ENCODE data around the gene LCORL.
"Not testable (repeated sequence)": the region's sequence is repeated elsewhere in the genome, so short reads cannot be mapped to it uniquely, and the experiment has no call there.

LCORL gene

GRCh38 chr4:17924189-17924588 lies 97.4 kb downstream of the LCORL start:
- no peak for DNase-seq

DNA sequence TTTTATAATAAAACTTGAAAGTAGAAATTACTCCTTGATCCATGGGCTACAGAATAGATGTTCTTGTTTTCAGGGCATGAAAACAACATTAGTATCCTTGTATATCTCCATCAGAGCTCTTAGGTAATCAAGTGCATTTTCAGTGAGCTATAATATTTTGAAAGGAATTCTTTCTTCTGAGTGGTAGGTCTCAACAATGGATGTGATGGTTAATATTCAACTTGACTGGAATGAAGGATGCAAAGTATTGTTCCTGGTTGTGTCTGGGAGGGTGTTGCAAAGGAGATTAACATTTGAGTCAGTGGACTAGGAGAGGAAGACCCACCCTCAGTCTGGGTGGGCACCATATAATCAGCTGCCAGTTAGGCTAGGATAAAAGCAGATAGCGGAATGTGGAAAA lies 100.1 kb downstream of the LCORL start:
- DNase-seq = no peak

GRCh38 chr4:17920681-17921080 lies 100.9 kb downstream of the LCORL start:
- no peak for DNase-seq

GRCh38 chr4:17915439-17915838 lies 106.1 kb downstream of the LCORL start:
- DNase-seq = no peak

DNA sequence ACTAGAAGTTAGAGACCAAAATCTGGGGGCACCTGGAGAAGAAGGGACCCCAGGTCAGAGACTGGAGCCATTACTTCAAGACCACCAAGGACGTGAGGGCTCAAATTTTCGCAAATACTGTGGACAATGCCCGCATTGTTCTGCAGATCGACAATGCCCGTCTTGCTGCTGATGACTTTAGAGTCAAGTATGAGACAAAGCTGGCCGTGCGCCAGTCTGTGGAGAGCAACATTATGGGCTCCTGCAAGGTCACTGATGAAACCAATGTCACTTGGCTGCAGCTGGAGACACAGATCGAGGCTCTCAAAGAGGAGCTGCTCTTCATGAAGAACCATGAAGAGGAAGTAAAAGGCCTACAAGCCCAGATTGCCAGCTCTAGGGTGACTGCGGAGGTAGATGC lies 109.5 kb downstream of the LCORL start:
- DNase-seq = no peak

GRCh38 chr4:17911608-17912007 lies 109.9 kb downstream of the LCORL start:
- no peak for DNase-seq

DNA sequence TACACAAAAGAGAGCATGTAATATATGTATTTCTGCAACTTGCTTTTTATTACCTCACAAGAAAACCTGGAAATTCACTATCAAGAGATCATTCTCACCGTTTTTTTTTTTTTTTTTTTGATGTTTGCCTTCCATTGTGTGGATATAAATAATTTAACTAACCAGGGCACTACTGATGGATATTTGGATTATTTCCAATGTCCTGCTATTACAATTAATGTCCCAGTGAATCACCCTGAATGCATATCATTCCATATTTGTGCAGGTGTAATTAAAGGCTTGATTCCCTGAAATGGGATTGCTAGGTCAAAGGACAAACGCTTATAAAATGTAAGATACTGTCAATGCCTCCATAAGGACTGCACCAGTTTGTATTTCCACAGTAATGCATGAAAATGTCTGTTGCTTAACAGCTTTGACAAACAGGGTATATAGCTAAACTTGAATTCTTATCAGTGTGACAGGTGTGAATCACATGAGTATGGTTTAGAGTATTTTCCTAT lies 123.0 kb downstream of the LCORL start:
- DNase-seq = no peak

DNA sequence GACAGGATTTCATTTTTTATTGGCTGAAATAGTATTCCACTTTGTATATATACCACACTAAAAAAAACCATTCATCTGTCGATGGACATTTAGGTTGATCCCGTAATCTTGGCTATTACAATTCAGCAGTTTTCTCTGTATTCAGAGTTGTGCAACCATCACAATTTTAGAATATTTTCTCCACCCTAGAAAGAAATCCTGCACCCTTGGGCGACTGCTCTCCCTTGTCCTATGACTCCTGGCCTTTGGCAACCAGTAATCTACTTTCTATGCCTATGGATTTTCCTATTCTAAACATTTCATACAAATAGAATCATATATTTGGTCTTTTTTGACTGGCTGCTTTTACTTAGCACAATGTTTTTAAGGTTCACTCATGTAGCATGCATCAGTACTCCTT lies 126.1 kb downstream of the LCORL start:
- no peak for DNase-seq

DNA sequence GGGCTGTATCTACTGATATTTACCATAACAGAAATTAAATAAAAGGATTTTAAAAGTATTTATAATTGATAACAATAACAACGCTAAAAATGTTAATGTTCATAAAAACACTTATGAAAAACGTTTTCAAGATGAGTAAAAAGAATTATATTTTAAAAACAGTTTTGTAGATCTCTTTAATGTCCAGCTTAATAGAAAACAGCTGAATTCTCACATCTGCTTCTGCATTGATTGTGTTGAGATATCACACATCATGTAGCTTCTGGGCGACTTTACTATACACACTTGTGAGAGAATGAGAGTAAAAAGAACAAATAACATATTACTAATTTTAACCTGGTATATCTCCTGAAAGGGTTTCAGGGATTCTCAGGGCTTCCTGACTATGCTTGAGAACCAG lies 127.1 kb downstream of the LCORL start:
- no peak for DNase-seq

DNA sequence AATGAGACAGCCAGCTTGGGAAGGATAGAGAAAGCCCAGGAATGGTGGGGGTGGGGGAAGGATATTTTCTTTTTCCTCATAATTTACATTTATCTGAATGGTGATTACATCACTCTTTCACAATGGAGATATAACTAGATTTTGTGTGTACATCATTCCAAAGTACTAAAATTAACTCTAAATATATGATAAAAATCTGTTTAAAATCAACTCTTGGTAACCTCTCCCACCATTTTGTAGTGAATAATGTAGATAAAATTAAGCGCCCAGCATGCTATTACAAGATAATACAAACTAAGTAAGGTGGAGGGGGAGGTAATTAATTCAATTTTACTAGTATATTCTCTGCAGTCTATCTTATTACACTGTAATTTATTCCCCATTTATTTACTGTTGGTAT lies 131.9 kb downstream of the LCORL start:
- no peak for DNase-seq

DNA sequence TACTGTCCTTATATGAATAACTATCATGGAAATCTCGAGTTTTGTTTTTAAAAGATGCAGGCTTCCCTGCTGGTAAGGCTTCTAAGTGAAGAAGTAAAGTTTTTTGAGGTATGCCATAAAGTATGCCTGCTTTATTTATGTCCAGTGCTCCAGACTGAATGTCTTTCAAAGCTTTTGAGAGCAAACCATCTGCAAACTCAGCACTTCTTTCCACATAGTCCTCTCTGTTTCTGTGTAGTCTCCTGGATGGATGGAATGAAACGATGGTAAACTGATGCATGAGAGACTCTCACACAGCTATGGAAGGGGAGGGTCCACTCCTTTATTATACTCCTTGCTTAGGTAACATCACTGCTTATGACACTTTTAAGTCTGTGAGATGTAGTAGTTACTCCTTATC lies 137.0 kb downstream of the LCORL start:
- DNase-seq = no peak

DNA sequence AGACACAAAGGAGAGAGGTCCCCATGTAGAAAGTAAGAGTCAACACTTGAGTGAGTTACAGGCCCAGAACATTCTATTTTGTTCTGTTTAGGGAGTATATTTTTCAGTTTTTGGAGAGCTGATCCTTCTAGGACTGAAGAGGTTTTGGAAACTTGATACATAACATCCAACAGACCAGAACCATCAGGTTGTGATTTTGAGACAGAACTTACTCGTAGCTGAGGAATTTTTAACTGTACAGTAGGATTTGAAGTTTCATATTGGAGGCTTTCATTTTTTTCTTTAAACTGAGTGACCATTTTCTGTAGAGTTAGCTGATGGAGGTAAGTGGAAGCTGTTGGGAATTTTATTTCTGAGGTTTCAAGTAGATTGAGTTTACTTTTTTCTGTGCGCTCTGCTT lies 137.5 kb downstream of the LCORL start:
- peak; percentile 5 for DNase-seq

- DNase-seq = no peak
Observed at GRCh38 chr4:17877661-17878060, 143.9 kb downstream of the LCORL start.

- no peak for DNase-seq
Observed at GRCh38 chr4:17876943-17877342, 144.6 kb downstream of the LCORL start.

DNA sequence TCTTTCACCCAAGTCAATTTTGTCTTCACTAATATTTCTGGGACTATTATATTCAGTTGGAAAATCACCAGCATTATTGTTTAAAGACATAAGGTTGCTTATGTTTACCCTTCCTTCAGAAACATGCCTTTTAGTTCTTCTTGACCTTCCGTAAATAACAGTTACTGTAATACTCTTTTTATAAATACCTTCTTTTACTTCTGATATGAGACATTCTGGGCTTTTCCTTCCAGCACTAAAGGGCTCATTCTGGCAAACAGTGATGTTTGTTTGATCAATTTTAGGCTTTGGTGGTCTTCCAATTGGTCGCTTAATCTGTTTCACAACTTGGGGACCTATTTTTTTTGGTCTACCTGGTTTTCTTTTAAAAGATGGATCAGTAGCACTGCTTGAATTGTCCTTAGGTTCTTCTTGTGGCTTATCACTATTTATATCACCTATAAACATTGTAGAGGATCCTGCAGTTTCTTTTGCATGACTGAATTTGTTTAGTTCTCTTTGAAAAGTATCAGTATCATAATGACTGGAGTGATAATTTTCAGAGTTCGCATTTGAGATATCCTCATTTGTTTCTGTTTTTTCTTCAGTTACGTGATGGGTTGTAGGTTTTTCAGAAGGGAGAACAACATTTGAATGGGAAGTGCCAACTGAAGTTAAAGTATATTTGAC lies 146.0 kb downstream of the LCORL start:
- DNase-seq = no peak

- peak; percentile 27 for DNase-seq
Observed at GRCh38 chr4:17869327-17869726, 152.2 kb downstream of the LCORL start.

- DNase-seq = no peak
Observed at GRCh38 chr4:17867276-17867675, 154.3 kb downstream of the LCORL start.

DNA sequence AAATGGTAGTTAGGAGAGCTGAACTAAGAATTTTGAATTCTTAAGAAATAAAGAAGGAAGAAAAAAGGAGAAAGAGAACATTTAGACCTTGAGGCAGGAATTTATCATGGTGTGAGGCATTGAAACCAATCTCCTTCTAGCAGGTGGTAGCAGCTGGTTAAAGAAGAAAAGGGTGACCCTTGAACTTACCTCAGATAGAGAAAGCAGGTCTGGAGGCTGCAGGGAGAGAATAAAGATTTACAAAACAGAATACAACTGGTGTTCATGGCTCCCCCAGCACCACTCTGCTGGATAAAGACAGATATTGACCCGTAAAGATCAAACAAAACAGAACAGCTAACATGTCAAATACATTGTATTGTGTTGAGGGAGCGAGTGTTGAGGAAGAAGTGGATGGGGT lies 154.7 kb downstream of the LCORL start:
- no peak for DNase-seq

DNA sequence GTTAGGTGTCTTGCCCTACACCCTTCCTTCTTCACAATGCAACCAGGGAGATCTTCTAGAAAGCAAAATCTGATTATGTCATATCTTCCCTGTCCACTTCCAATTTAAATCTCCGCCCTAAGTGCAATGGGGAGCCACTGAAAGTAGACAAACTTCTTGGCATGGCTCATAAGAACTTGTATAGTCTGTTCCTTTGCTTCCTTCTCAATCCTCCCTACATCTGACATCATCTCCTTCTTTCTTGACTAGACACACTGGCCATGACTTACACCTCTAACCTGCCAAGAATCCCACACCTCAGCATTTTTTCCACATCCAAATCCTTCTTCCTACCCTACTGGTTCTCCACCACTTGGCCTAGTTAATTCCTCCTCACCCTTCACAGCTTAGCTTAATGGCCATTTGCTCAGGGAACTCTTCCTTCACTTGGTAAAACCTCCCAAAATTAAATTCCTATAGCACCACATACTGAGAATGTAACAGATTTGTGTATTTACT lies 155.6 kb downstream of the LCORL start:
- no peak for DNase-seq

DNA sequence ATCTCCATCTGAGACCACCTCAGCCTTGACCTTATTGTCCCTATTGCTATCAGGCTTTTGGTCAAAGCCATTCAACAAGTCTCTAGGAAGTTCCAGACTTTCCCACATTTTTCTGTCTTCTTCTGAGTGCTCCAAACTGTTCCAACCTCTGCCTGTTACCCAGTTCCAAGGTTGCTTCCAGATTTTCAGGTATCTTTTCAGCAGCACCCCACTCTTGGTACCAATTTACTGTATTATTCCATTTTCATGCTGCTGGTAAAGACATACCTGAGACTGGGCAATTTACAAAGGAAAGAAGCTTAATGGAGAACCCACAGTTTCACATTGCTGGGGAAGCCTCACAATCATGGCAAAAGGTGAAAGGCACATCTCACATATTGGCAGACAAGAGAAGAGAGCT lies 159.6 kb downstream of the LCORL start:
- not testable (repeated sequence) for DNase-seq

DNA sequence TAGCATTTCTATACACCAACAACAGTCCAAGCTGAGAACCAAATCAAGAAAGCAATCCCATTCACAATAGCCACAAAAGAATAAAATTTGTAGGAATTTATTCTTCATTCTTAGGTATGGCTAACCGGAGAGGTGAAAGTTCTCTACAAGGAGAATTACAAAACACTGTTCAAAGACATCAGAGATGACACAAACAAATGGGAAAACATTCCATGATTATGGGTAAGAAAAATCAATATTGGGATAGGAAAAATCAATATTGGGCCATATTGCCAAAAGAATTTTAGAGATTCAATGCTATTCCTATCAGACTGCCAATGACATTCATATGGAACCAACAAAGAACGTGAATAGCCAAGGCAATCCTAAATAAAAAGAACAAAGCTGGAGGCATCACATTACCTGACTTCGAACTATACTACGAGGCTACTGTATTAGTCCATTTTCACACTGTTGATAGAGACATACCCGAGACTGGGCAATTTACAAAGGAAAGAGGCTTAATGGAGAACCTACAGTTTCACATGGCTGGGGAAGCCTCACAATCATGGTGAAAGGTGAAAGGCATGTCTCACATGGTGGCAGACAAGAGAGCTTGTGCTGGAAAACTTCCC lies 161.7 kb downstream of the LCORL start:
- no peak for DNase-seq

DNA sequence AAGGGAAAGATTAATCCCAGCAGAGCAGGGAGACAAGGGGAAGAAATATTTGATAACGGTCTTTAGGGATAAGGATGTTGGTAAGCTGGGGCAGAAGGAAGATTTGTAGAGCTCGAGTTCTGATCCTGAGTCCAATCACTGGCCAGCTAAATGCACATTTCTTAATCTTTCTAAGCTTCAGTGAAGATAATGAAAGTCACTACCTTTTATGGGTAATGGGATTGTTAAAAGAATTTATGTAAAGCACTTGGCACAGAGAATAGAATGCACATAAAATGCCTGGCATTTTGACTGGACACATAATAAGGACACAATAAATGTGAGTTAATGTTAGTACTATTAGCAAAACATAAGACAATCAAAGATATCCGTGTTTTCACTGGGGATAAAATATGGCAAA lies 167.5 kb downstream of the LCORL start:
- no peak for DNase-seq

DNA sequence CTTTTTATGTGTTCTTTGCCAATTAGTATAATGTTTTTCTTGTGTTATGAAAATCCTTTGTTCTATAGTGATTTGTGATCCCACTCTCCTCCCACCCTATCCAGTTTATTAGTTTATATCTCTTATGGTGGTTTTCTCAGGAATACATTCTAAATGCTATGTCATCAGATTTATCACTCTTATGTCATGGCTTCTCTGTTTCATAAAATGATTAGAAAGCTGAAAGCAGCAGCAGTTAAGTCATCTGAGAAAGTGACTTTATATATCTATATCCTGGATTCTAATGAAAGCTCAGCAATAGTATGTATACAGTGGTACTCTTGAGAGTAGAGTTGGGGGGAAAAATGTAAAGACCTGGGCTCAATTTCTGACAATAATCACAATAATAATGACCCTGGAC lies 169.6 kb downstream of the LCORL start:
- DNase-seq = no peak

- not testable (repeated sequence) for DNase-seq
Observed at GRCh38 chr4:17850295-17850694, 171.3 kb downstream of the LCORL start.

DNA sequence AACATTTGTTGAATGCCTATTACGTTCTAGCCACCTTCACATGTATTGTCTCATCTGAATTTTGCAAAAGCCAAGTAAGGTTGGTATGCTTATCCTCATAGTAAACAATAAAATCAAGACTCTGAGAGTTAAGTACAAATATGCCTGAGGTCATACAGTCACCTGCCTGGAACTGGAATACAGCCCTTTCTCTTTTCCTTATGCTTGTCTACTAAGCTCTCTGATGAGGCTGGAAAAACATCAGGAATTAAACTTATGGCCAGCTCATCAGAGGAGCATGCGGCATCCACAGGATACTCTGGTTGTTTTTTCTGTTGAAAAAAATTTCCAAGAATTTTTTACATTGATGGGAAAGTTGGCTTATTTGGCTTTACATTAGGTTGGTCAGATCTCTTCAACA lies 175.3 kb downstream of the LCORL start:
- no peak for DNase-seq
